K562 (cell line): ENCODE measurements around the gene CELSR1. TPM values are rescaled to one million over a fixed set of nuclear protein-coding genes. Genes with fewer than 3 reads are reported as not detected.

Source experiments
- ATAC-seq: fragments of 200-7000 bp; cut with Tn5 transposase; 3 replicates; pipeline ENCODE4 v1.9.1; 2020; ENCODE audit warnings: moderate library complexity
- BruUV-seq: library from RNA; stranded (reverse); fragments of 400-500 nt; replicated peaks from 2 replicates; lab custom pipeline; 2021; lab: Mats Ljungman, UMichigan
- CTCF ChIA-PET: fragments of 300-600 bp; formaldehyde crosslinking; extraction: SDS; loops from one replicate; lab custom pipeline; 2021; ENCODE audit warnings: low intra/inter-chr PET ratio; lab: Yijun Ruan, JAX
- POLR2A ChIA-PET: fragments of 300-600, 350-650 bp; sonication (Branson Sonifier 250); formaldehyde crosslinking; extraction: SDS; loops from one replicate; lab custom pipeline; 2021; ENCODE audit warnings: antibody characterized with exemption, inconsistent platforms; lab: Yijun Ruan, JAX
- DNase-seq, 4 experiments: peaks; one replicate each; pipeline versions ENCODE4 v3.0.0 to v3.0.0-alpha.2; 2011 to 2018; ENCODE audit warnings: low spot score in 3 of 4, mixed read lengths in 3 of 4; ENCODE audit errors: extremely low read depth in 1 of 4
- FAIRE-seq: peaks from 2 replicates; lab custom pipeline; 2011; peaks lifted over from hg19 to GRCh38; lab: Jason Lieb, UNC
- H2AFZ ChIP-seq: 2 replicates; pipeline ENCODE4 v1.6.0; 2011; ENCODE audit warnings: low read depth, low read length, control low read depth, inconsistent platforms
- H3K27ac ChIP-seq: fragments of 200-600 bp; 3 replicates; pipeline ENCODE4 v1.8.0; 2011; ENCODE audit warnings: low read depth, mild to moderate bottlenecking, control low read depth, inconsistent platforms, low read length, moderate library complexity, mixed read lengths; ENCODE audit errors: extremely low read depth
- H3K27me3 ChIP-seq, 2 experiments: fragments of 300-600 bp in 1 of 2; 2 replicates in 1 of 2; 3 replicates in 1 of 2; pipeline versions ENCODE4 v1.6.0 to v1.8.0; 2011; ENCODE audit warnings: inconsistent platforms in 2 of 2, low read length in 2 of 2, mild to moderate bottlenecking in 1 of 2, mixed read lengths in 1 of 2, moderate library complexity in 1 of 2; ENCODE audit not compliant: control insufficient read depth in 2 of 2, insufficient read depth in 2 of 2
- H3K36me3 ChIP-seq: fragments of 300-600 bp; 3 replicates; pipeline ENCODE4 v1.8.0; 2011; ENCODE audit warnings: mild to moderate bottlenecking, low read length, inconsistent platforms; ENCODE audit not compliant: control insufficient read depth, insufficient read depth
- H3K4me1 ChIP-seq, 2 experiments: fragments of 200-600 bp in 1 of 2; replicated peaks in 1 of 2; 2 replicates in 1 of 2; 3 replicates in 1 of 2; pipeline versions ENCODE4 v1.5.1 to v1.8.0; 2011; ENCODE audit warnings: inconsistent platforms in 2 of 2, low read length in 2 of 2, mild to moderate bottlenecking in 1 of 2, mixed read lengths in 1 of 2, moderate library complexity in 1 of 2; ENCODE audit not compliant: control insufficient read depth in 2 of 2, insufficient read depth in 2 of 2
- H3K4me2 ChIP-seq: 2 replicates; pipeline ENCODE4 v1.6.1; 2011; ENCODE audit warnings: low read length, control low read depth, inconsistent platforms, mixed read lengths; ENCODE audit not compliant: insufficient read depth
- H3K4me3 ChIP-seq: fragments of 200-600 bp; sonication (generic), shearing (Covaris generic); 2 replicates; pipeline ENCODE4 v1.5.1; 2016; ENCODE audit warnings: control low read depth, inconsistent platforms
- H3K79me2 ChIP-seq: fragments of 200-600 bp; 3 replicates; pipeline ENCODE4 v1.8.0; 2011; ENCODE audit warnings: low read length, inconsistent platforms; ENCODE audit not compliant: control insufficient read depth, insufficient read depth
- H3K9ac ChIP-seq, 2 experiments: 2 replicates each; pipeline versions ENCODE4 v1.6.0 to v1.6.1; 2011; ENCODE audit warnings: low read depth in 2 of 2, low read length in 2 of 2, control low read depth in 1 of 2, inconsistent platforms in 1 of 2, mild to moderate bottlenecking in 1 of 2, mixed read lengths in 1 of 2; ENCODE audit not compliant: insufficient read depth in 1 of 2
- H3K9me1 ChIP-seq: one replicate; pipeline ENCODE4 v1.6.0; 2011; ENCODE audit warnings: inconsistent platforms, mild to moderate bottlenecking, low read length, moderate library complexity; ENCODE audit not compliant: control insufficient read depth, insufficient read depth
- H3K9me3 ChIP-seq: replicated peaks from 2 replicates; pipeline ENCODE4 v1.5.1; 2011; ENCODE audit warnings: low read depth, low read length, inconsistent platforms; ENCODE audit not compliant: control insufficient read depth, insufficient read depth
- H4K20me1 ChIP-seq: replicated peaks from 2 replicates; pipeline ENCODE4 v1.6.1; 2011; ENCODE audit warnings: low read length, inconsistent platforms, mixed read lengths; ENCODE audit not compliant: control insufficient read depth, insufficient read depth
- FOXJ3 ChIP-seq: sonication (generic); formaldehyde crosslinking; IDR thresholded peaks from 2 replicates; pipeline ENCODE4 v1.4.0; 2020; ENCODE audit warnings: mild to moderate bottlenecking, missing genetic modification reagents
- GTF2A2 ChIP-seq: IDR thresholded peaks from 2 replicates; pipeline ENCODE4 v1.6.1; 2016; ENCODE audit warnings: mild to moderate bottlenecking, missing genetic modification characterization, missing compliant biosample characterization
- HNRNPUL1 ChIP-seq: fragments of 200-400 bp; formaldehyde crosslinking; IDR thresholded peaks from 2 replicates; pipeline ENCODE4 v1.6.1; 2017; ENCODE audit warnings: low read length
- KDM1A ChIP-seq, 2 experiments: fragments of 450-650 bp; IDR thresholded peaks; 2 replicates each; pipeline ENCODE4 v1.6.1; 2016; ENCODE audit warnings: mild to moderate bottlenecking in 2 of 2
- PCBP1 ChIP-seq: fragments of 200-400 bp; formaldehyde crosslinking; IDR thresholded peaks from 2 replicates; pipeline ENCODE4 v1.6.1; 2018; ENCODE audit warnings: mild to moderate bottlenecking, low read depth, low read length; ENCODE audit not compliant: poor library complexity, severe bottlenecking
- ZBTB17 ChIP-seq: fragments of 450-650 bp; formaldehyde crosslinking; IDR thresholded peaks from 2 replicates; pipeline ENCODE4 v1.4.0; 2020; ENCODE audit warnings: mild to moderate bottlenecking
- ZBTB8A ChIP-seq: fragments of 450-650 bp; IDR thresholded peaks from 2 replicates; pipeline ENCODE4 v1.6.1; 2018; ENCODE audit warnings: mild to moderate bottlenecking, moderate library complexity; ENCODE audit not compliant: partially characterized antibody
- ZNF239 ChIP-seq: fragments of 250-450 bp; sonication (Bioruptor Pico); IDR thresholded peaks from 2 replicates; pipeline ENCODE4 v1.4.0; 2020; ENCODE audit warnings: mild to moderate bottlenecking
- ZNF3 ChIP-seq: fragments of 250-450 bp; sonication (Bioruptor Pico); IDR thresholded peaks from 2 replicates; pipeline ENCODE4 v1.5.0; 2021; ENCODE audit warnings: mild to moderate bottlenecking, moderate library complexity
- WGBS: fragments of 100-300 bp; shearing (Covaris generic); methylation state at CpG from one replicate; pipeline ENCODE4 v1.1.6; 2016; ENCODE audit warnings: low coverage, mixed read lengths; ENCODE audit not compliant: insufficient coverage; ENCODE audit errors: missing lambda C conversion rate; 5-methylcytosine and 5-hydroxymethylcytosine counted together
- in situ Hi-C: fragments of 300-500 bp; cut with MboI; formaldehyde crosslinking; loops from 4 replicates; pipeline ENCODE4 v1.15.0; 2018; ENCODE audit warnings: inconsistent platforms, mixed read lengths
- intact Hi-C: fragments of 100-400 bp; cut with micrococcal nuclease; formaldehyde crosslinking; loops from 2 replicates; pipeline ENCODE4 v1.14.2; 2022
- polyA plus RNA-seq, 8 experiments: library from polyadenylated mRNA; depleted of rRNA in 4 of 8; stranded (reverse) in 5 of 8; unstranded in 3 of 8; fragments of >200 nt; fragmentation: Nextera tagmentation in 2 of 8; fragmentation: Illumina TruSeq in 1 of 8; extraction: Ambion mirVana in 2 of 8; extraction: Trizol in 1 of 8; gene quantifications; 2 replicates each; pipeline versions ENCODE4 v1.2.1 to v1.2.3, GENCODE V29; 2011 to 2014; ENCODE audit warnings: inconsistent platforms in 1 of 8, missing spikeins in 1 of 8
- total RNA-seq, 7 experiments: library from RNA; depleted of rRNA in 6 of 7; stranded (reverse); fragments of >200 nt in 6 of 7; fragmentation: Illumina TruSeq in 2 of 7; extraction: Trizol in 2 of 7; gene quantifications; 2 replicates each; pipeline versions ENCODE4 v1.2.1 to v1.2.3, GENCODE V29; 2011 to 2021; ENCODE audit warnings: low replicate concordance in 1 of 7
- TF ChIP-seq, protein P1 (sequence below): fragments of 450-650 bp; formaldehyde crosslinking; conservative IDR thresholded peaks from 2 replicates; pipeline ENCODE4 v1.4.0; 2022; ENCODE audit warnings: mild to moderate bottlenecking, missing genetic modification characterization
- TF ChIP-seq, protein P2 (sequence below): fragments of 250-450 bp; sonication (Bioruptor Pico); IDR thresholded peaks from 2 replicates; pipeline ENCODE4 v1.8.0; 2022; ENCODE audit warnings: inconsistent platforms, mild to moderate bottlenecking, moderate library complexity, borderline replicate concordance
- TF ChIP-seq, protein P3 (sequence below): fragments of 250-450 bp; sonication (Bioruptor Pico); IDR thresholded peaks from 2 replicates; pipeline ENCODE4 v1.4.0; 2020; ENCODE audit warnings: borderline replicate concordance

Gene CELSR1
- total and polyA plus RNA-seq, 9 of the 15 experiments (the other 6 are each of a cell fraction or from before 2014, with no cell fraction given), result under 0.01 to 0.09 TPM; not detected in 7

DNA sequence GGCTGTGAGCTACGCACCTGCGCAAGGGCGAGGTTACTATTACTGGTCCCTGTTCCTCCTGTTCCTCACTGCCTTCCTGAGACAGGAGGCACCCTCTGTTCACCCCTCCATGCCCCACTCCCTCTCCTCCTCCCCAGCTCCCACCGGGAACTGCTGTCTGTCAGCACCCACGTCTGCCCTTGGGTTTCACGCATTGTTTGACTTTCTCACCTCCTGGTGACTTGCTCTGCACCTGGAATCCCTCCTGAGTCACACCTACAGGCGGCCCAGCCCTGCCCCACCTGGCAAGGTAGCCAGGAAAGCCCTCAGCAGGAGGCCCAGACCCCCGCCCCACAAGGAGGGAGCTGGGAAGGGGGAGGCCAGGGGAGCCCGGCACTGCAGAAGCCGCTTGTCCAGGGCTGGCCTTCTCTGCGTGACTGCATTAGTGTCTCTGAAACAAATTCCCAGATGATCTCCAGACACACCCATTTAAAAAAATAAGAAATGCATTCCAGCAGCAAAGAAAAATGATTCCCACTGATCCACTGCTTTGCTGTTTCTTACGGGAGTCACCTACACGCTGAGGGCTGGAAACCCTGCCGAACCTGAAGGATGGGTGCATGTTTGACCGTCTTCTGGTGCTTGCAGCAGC, 86.4 kb downstream of the CELSR1 start:
- Histone ChIP-seq H3K36me3 (no peaks in the 10 kb centered on the region), H3K27ac (no peak overlapping the region), H3K4me3 (no peak overlapping the region), H3K4me1 (peaks cover 7 to 26% of the 10 kb centered on the region in 2 experiments; a peak in 4 of 5 replicates), H4K20me1 (peaks cover 4% of the 10 kb centered on the region; the same call in 1 of the 2 replicates), H3K79me2 (no peaks in the 10 kb centered on the region), H3K27me3 (peaks cover 5 to 50% of the 10 kb centered on the region in 2 experiments; a peak in 3 of 5 replicates), H3K9me3 (no peaks in the 10 kb centered on the region), H2AFZ (no peak overlapping the region), H3K9me1 (no peaks in the 10 kb centered on the region), H3K9ac (no peak overlapping the region), H3K4me2 (no peak overlapping the region)
- BruUV-seq, result no TSS peak
- CTCF ChIA-PET, result no interaction called here
- WGBS, result 17% methylated on average over 7 of the region's 15 CpGs
- no peak for FAIRE-seq
- DNase-seq, result no peak
- POLR2A ChIA-PET, result no interaction called here
- intact Hi-C loops, result no loop called here
- no peak for ATAC-seq
- in situ Hi-C loops, result no loop called here
- TF ChIP-seq ZNF3 (CRISPR knock-in tag) (no peak), HNRNPUL1 (no peak), GTF2A2 (tag) (no peak), ZBTB8A (no peak), KDM1A (IDR thresholded peaks at IDR 0.05) (no peak), FOXJ3 (CRISPR knock-in tag) (no peak), ZBTB17 (CRISPR knock-in tag) (no peak), ZNF239 (CRISPR knock-in tag) (no peak), PCBP1 (no peak)
- TF ChIP-seq, protein P1, sequence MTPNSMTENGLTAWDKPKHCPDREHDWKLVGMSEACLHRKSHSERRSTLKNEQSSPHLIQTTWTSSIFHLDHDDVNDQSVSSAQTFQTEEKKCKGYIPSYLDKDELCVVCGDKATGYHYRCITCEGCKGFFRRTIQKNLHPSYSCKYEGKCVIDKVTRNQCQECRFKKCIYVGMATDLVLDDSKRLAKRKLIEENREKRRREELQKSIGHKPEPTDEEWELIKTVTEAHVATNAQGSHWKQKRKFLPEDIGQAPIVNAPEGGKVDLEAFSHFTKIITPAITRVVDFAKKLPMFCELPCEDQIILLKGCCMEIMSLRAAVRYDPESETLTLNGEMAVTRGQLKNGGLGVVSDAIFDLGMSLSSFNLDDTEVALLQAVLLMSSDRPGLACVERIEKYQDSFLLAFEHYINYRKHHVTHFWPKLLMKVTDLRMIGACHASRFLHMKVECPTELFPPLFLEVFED, result no peak
- TF ChIP-seq, protein P2, sequence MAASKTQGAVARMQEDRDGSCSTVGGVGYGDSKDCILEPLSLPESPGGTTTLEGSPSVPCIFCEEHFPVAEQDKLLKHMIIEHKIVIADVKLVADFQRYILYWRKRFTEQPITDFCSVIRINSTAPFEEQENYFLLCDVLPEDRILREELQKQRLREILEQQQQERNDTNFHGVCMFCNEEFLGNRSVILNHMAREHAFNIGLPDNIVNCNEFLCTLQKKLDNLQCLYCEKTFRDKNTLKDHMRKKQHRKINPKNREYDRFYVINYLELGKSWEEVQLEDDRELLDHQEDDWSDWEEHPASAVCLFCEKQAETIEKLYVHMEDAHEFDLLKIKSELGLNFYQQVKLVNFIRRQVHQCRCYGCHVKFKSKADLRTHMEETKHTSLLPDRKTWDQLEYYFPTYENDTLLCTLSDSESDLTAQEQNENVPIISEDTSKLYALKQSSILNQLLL (CRISPR knock-in tag), result no peak
- TF ChIP-seq, protein P3, sequence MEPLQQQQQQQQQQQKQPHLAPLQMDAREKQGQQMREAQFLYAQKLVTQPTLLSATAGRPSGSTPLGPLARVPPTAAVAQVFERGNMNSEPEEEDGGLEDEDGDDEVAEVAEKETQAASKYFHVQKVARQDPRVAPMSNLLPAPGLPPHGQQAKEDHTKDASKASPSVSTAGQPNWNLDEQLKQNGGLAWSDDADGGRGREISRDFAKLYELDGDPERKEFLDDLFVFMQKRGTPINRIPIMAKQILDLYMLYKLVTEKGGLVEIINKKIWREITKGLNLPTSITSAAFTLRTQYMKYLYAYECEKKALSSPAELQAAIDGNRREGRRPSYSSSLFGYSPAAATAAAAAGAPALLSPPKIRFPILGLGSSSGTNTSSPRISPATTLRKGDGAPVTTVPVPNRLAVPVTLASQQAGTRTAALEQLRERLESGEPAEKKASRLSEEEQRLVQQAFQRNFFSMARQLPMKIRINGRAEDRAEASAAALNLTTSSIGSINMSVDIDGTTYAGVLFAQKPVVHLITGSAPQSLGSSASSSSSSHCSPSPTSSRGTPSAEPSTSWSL (CRISPR knock-in tag), result no peak
